A549 (cell line): Measurements from ENCODE around the gene SIRT2. TPM values are rescaled to one million over a fixed set of nuclear protein-coding genes. Genes with fewer than 3 reads are reported as not detected.
A peak's percentile ranks its signal among the peaks of the same experiment; 100 is the strongest.

Experiments used
- ATAC-seq, 2 experiments: fragments of 200-7000 bp in 1 of 2; fragments of >200 bp in 1 of 2; cut with Nextera tagmentation in 1 of 2; cut with Tn5 transposase in 1 of 2; 3 replicates each; pipeline versions ENCODE4 v1.8.0 to v1.9.1; 2018 to 2020; ENCODE audit warnings: mild to moderate bottlenecking in 1 of 2, moderate library complexity in 1 of 2
- CTCF ChIA-PET: fragments of 300-600 bp; sonication (Branson Sonifier 250); formaldehyde crosslinking; extraction: SDS; loops from one replicate; lab custom pipeline; 2021; ENCODE audit warnings: antibody characterized with exemption, inconsistent platforms; lab: Yijun Ruan, JAX
- POLR2A ChIA-PET: fragments of 350-600 bp; formaldehyde crosslinking; extraction: SDS; loops from one replicate; lab custom pipeline; 2021; ENCODE audit warnings: antibody characterized with exemption, inconsistent platforms; lab: Yijun Ruan, JAX
- DNase-seq, 2 experiments: peaks; one replicate each; pipeline versions ENCODE4 v3.0.0 to v3.0.0-alpha.2; 2011 to 2016; ENCODE audit warnings: low read depth in 1 of 2, low spot score in 1 of 2
- FAIRE-seq: peaks from 2 replicates; lab custom pipeline; 2011; peaks lifted over from hg19 to GRCh38; lab: Jason Lieb, UNC
- H3K27ac ChIP-seq, 2 experiments: fragments of >200 bp; sonication (Bioruptor Twin); formaldehyde crosslinking; 3 replicates each; pipeline ENCODE4 v1.5.1; 2016 to 2017
- H3K4me1 ChIP-seq: fragments of >200 bp; sonication (Bioruptor Twin); formaldehyde crosslinking; 3 replicates; pipeline ENCODE4 v1.6.1; 2016
- H3K4me2 ChIP-seq: fragments of >200 bp; sonication (Bioruptor Twin); formaldehyde crosslinking; 3 replicates; pipeline ENCODE4 v1.6.1; 2016
- H3K4me3 ChIP-seq: fragments of >200 bp; sonication (Bioruptor Twin); formaldehyde crosslinking; 3 replicates; pipeline ENCODE4 v1.5.1; 2016
- H3K9me3 ChIP-seq: fragments of >200 bp; sonication (Bioruptor Twin); formaldehyde crosslinking; 3 replicates; pipeline ENCODE4 v1.6.1; 2016
- CBX2 ChIP-seq: fragments of 200-600 bp; sonication (generic); IDR thresholded peaks from 2 replicates; pipeline ENCODE4 v1.6.1; 2016; ENCODE audit warnings: low read depth, mild to moderate bottlenecking, borderline replicate concordance
- CBX8 ChIP-seq: fragments of 200-600 bp; sonication (generic); IDR thresholded peaks from 2 replicates; pipeline ENCODE4 v1.6.1; 2016
- CEBPB ChIP-seq, 2 experiments: fragments of >200 bp in 1 of 2; sonication (Bioruptor Twin) in 1 of 2; formaldehyde crosslinking in 1 of 2; IDR thresholded peaks; 2 replicates each; pipeline ENCODE4 v1.6.1; 2012 to 2016
- CHD4 ChIP-seq: fragments of 200-600 bp; sonication (generic); IDR thresholded peaks from 2 replicates; pipeline ENCODE4 v1.6.1; 2016; ENCODE audit warnings: antibody characterized with exemption, mild to moderate bottlenecking, borderline replicate concordance
- CTCF ChIP-seq: fragments of >200 bp; sonication (Bioruptor Twin); formaldehyde crosslinking; IDR thresholded peaks from 3 replicates; pipeline ENCODE4 v1.5.1; 2016
- JUN ChIP-seq, 2 experiments: fragments of >200 bp; sonication (Bioruptor Twin); formaldehyde crosslinking; IDR thresholded peaks; 2 replicates in 1 of 2; 3 replicates in 1 of 2; pipeline ENCODE4 v1.6.1; 2016 to 2017
- PHF8 ChIP-seq: fragments of 200-600 bp; sonication (generic); IDR thresholded peaks from 2 replicates; pipeline ENCODE4 v1.6.1; 2016; ENCODE audit warnings: low read depth, mild to moderate bottlenecking, antibody characterized with exemption, moderate library complexity, borderline replicate concordance
- POLR2AphosphoS2 ChIP-seq: conservative IDR thresholded peaks from 2 replicates; pipeline ENCODE4 v1.6.1; 2012; ENCODE audit warnings: low read length, improper control_type of control experiment, inconsistent platforms
- RAD21 ChIP-seq, 2 experiments: fragments of >200 bp in 1 of 2; sonication (Bioruptor Twin) in 1 of 2; formaldehyde crosslinking in 1 of 2; IDR thresholded peaks in 1 of 2; conservative IDR thresholded peaks in 1 of 2; 2 replicates in 1 of 2; 3 replicates in 1 of 2; pipeline ENCODE4 v1.6.1; 2012 to 2018; ENCODE audit warnings: inconsistent platforms in 1 of 2
- REST ChIP-seq: fragments of 200-600 bp; sonication (generic); IDR thresholded peaks from 2 replicates; pipeline ENCODE4 v1.6.1; 2016; ENCODE audit warnings: antibody characterized with exemption, mild to moderate bottlenecking, moderate library complexity
- SMC3 ChIP-seq: fragments of >200 bp; sonication (Bioruptor Twin); formaldehyde crosslinking; IDR thresholded peaks from 3 replicates; pipeline ENCODE4 v1.6.1; 2018; ENCODE audit warnings: inconsistent platforms
- WGBS: methylation state at CpG from one replicate; pipeline ENCODE4 v1.1.6; 2017; ENCODE audit errors: missing lambda C conversion rate; 5-methylcytosine and 5-hydroxymethylcytosine counted together
- polyA plus RNA-seq, 4 experiments: library from polyadenylated mRNA; depleted of rRNA in 3 of 4; stranded (reverse); fragments of >200 nt; fragmentation: RNase III in 1 of 4; extraction: RNeasy Plus Mini Kit Qiagen cat#74134 plus additional on column Dnase treatment in 1 of 4; gene quantifications; 2 replicates in 3 of 4; 3 replicates in 1 of 4; pipeline ENCODE4 v1.2.3, GENCODE V29; 2011 to 2017
- TF ChIP-seq, protein P1 (sequence below): fragments of >200 bp; sonication (Bioruptor Twin); formaldehyde crosslinking; IDR thresholded peaks from 3 replicates; pipeline ENCODE4 v1.6.1; 2016

Gene SIRT2
- polyA plus RNA-seq, 2 of the 4 experiments (the other 2 are of a cell fraction) = 28.6 to 30.4 TPM

- Histone ChIP-seq H3K4me2 (no peak overlapping the region), H3K4me1 (peaks cover 19% of the 10 kb centered on the region), H3K27ac (no peak overlapping the region), H3K4me3 (no peak overlapping the region), H3K9me3 (no peaks in the 10 kb centered on the region)
- POLR2A ChIA-PET = interaction anchor here (1.0 kb wide), 1 partner anchor 84 kb away, joined by 5 read pairs; no protein-coding TSS in a partner anchor
- DNase-seq = no peak
- no peak for ATAC-seq
- no peak for FAIRE-seq
- WGBS = 67% methylated on average over 4 of the region's 4 CpGs
- TF ChIP-seq, protein P1, sequence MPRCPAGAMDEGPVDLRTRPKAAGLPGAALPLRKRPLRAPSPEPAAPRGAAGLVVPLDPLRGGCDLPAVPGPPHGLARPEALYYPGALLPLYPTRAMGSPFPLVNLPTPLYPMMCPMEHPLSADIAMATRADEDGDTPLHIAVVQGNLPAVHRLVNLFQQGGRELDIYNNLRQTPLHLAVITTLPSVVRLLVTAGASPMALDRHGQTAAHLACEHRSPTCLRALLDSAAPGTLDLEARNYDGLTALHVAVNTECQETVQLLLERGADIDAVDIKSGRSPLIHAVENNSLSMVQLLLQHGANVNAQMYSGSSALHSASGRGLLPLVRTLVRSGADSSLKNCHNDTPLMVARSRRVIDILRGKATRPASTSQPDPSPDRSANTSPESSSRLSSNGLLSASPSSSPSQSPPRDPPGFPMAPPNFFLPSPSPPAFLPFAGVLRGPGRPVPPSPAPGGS = 0 out of 3 replicates have a peak, but pooled peaks have one; percentile 17
- TF ChIP-seq RAD21 (conservative IDR thresholded peaks at IDR 0.05 in 1 of 2, IDR thresholded peaks at IDR 0.05 in 1 of 2) = no peak
- CTCF ChIA-PET = interaction anchor here (0.6 to 12.2 kb wide), 35 partner anchors 8 to 947 kb away, joined by 3 to 245 read pairs (median 4); partner anchors contain the start of genes ECH1, FAM98C, FBXO17 and LGALS4
Measured at GRCh38 chr19:38933544-38933943, 34.1 kb upstream of the SIRT2 start.

GRCh38 chr19:38932425-38933179 lies 33.2 kb upstream of the SIRT2 start:
- CTCF ChIA-PET = interaction anchor here (0.6 to 12.2 kb wide), 41 partner anchors 8 to 946 kb away, joined by 3 to 245 read pairs (median 4); partner anchors contain the start of genes FAM98C, FBXO17, NFKBIB and SIRT2
- Histone ChIP-seq H3K4me2 (peak overlapping the region; percentile 70), H3K4me3 (peak overlapping the region; percentile 66; the same call in 1 of the 3 replicates), H3K27ac (peak overlapping the region in 1 of 2 experiments; percentile 6; a peak in 1 of 6 replicates), H3K4me1 (peaks cover 19% of the 10 kb centered on the region), H3K9me3 (no peaks in the 10 kb centered on the region)
- POLR2A ChIA-PET = interaction anchor here (1.0 to 2.8 kb wide), 4 partner anchors 12 to 83 kb away, joined by 5 to 21 read pairs (median 9); partner anchors contain the start of gene FBXO17
- peak; percentile 13 to 24; a peak in 3 of 6 replicates for ATAC-seq
- no peak for FAIRE-seq
- WGBS = 91% methylated on average over 29 of the region's 29 CpGs
- peak; percentile 88 to 89 for DNase-seq
- TF ChIP-seq REST = no peak
- TF ChIP-seq POLR2AphosphoS2 = 0 out of 2 replicates have a peak, but pooled peaks have one; percentile 47
- TF ChIP-seq CTCF = peak; percentile 76
- TF ChIP-seq CHD4 = no peak
- TF ChIP-seq JUN (IDR thresholded peaks at IDR 0.05) = peak in 1 of 2 experiments; percentile 12; a peak in 2 of 5 replicates
- TF ChIP-seq CBX2 = no peak
- peak; percentile 66 for TF ChIP-seq SMC3
- TF ChIP-seq CEBPB (IDR thresholded peaks at IDR 0.05) = 0 out of 4 replicates have a peak, but pooled peaks of 1 of the 2 experiments have one; percentile 17
- TF ChIP-seq CBX8 = no peak
- peak; percentile 60 to 69 for TF ChIP-seq RAD21 (conservative IDR thresholded peaks at IDR 0.05 in 1 of 2, IDR thresholded peaks at IDR 0.05 in 1 of 2)
- no peak for TF ChIP-seq PHF8
